Ishikawa (cell line): ENCODE data around the gene FTL.

Experiments
- CEBPB ChIP-seq: IDR thresholded peaks from 2 replicates; pipeline ENCODE4 v1.6.1; 2012
- CREB1 ChIP-seq: IDR thresholded peaks from 2 replicates; pipeline ENCODE4 v1.6.1; 2012; ENCODE audit warnings: low read depth
- EGR1 ChIP-seq: IDR thresholded peaks from 2 replicates; pipeline ENCODE4 v1.6.1; 2012
- EP300 ChIP-seq: IDR thresholded peaks from 2 replicates; pipeline ENCODE4 v1.6.1; 2012; ENCODE audit warnings: borderline replicate concordance
- FOXM1 ChIP-seq: IDR thresholded peaks from 2 replicates; pipeline ENCODE4 v1.6.1; 2012; ENCODE audit warnings: low read depth, borderline replicate concordance
- MAX ChIP-seq: IDR thresholded peaks from 2 replicates; pipeline ENCODE4 v1.6.1; 2012
- NFIC ChIP-seq: IDR thresholded peaks from 2 replicates; pipeline ENCODE4 v1.6.1; 2012
- RAD21 ChIP-seq: IDR thresholded peaks from 2 replicates; pipeline ENCODE4 v1.6.1; 2012; ENCODE audit warnings: low read depth
- REST ChIP-seq: IDR thresholded peaks from 2 replicates; pipeline ENCODE4 v1.6.1; 2012; ENCODE audit warnings: low read depth, mild to moderate bottlenecking
- TAF1 ChIP-seq: IDR thresholded peaks from 2 replicates; pipeline ENCODE4 v1.6.1; 2012; ENCODE audit warnings: low read depth, mild to moderate bottlenecking
- TCF12 ChIP-seq: IDR thresholded peaks from 2 replicates; pipeline ENCODE4 v1.6.1; 2012; ENCODE audit warnings: low read depth
- TEAD4 ChIP-seq: IDR thresholded peaks from 2 replicates; pipeline ENCODE4 v1.6.1; 2012
- USF1 ChIP-seq: IDR thresholded peaks from 2 replicates; pipeline ENCODE4 v1.6.1; 2012
- YY1 ChIP-seq: IDR thresholded peaks from 2 replicates; pipeline ENCODE4 v1.6.1; 2012; ENCODE audit warnings: low read depth
- ZBTB7A ChIP-seq: IDR thresholded peaks from 2 replicates; pipeline ENCODE4 v1.6.1; 2012; ENCODE audit warnings: low read depth

Gene FTL

GRCh38 chr19:48920949-48921348 is 44.2 kb upstream of the FTL start:
- TF ChIP-seq EP300: no peak

GRCh38 chr19:48921721-48922500 is 43.2 kb upstream of the FTL start:
- TF ChIP-seq FOXM1 (no peak), EP300 (no peak), TAF1 (no peak), EGR1 (no peak), USF1 (no peak), CREB1 (no peak), ZBTB7A (no peak), REST (no peak), RAD21 (no peak), TEAD4 (no peak), MAX (no peak), YY1 (no peak), TCF12 (no peak), NFIC (no peak), CEBPB (no peak)

- TF ChIP-seq USF1 (no peak), TEAD4 (no peak), ZBTB7A (no peak)
These were observed 42.3 kb upstream of the FTL start for GRCh38 chr19:48922548-48923490.

GRCh38 chr19:48925240-48925843 is 39.8 kb upstream of the FTL start:
- TF ChIP-seq REST (no peak), TCF12 (no peak), EP300 (no peak), TAF1 (no peak), FOXM1 (no peak), ZBTB7A (no peak), CREB1 (no peak), NFIC (no peak), RAD21 (no peak), CEBPB (no peak), YY1 (no peak), MAX (no peak), USF1 (no peak), TEAD4 (no peak), EGR1 (no peak)

GRCh38 chr19:48926909-48927308 is 38.2 kb upstream of the FTL start:
- TF ChIP-seq RAD21: no peak
- TF ChIP-seq TAF1: no peak
- TF ChIP-seq EGR1: 0 out of 2 replicates have a peak, but pooled peaks have one; percentile 31
